HEK293 (cell line): ENCODE measurements around the gene ENHO.
A peak's percentile ranks its signal among the peaks of the same experiment; 100 is the strongest.

Source experiments
- CTCF ChIA-PET: fragments of 350-600 bp; formaldehyde crosslinking; extraction: SDS; loops from one replicate; lab custom pipeline; 2021; ENCODE audit warnings: antibody characterized with exemption; lab: Yijun Ruan, JAX
- POLR2A ChIA-PET: fragments of 300-600 bp; formaldehyde crosslinking; extraction: SDS; loops from one replicate; lab custom pipeline; 2020; ENCODE audit warnings: antibody characterized with exemption, inconsistent platforms; lab: Yijun Ruan, JAX
- H3K27ac ChIP-seq: fragments of 200-500 bp; sonication (Bioruptor generic); 2 replicates; pipeline ENCODE4 v1.5.1; 2014; ENCODE audit warnings: low read depth, low read length, control low read depth, inconsistent platforms; ENCODE audit errors: extremely low read depth
- H3K36me3 ChIP-seq, 2 experiments: fragments of 200-500 bp in 1 of 2; sonication (Bioruptor generic) in 1 of 2; 1 replicate in 1 of 2; 2 replicates in 1 of 2; pipeline ENCODE4 v1.5.1; 2014 to 2017; ENCODE audit warnings: inconsistent platforms in 2 of 2, low read length in 2 of 2; ENCODE audit not compliant: control insufficient read depth in 2 of 2, insufficient read depth in 1 of 2
- H3K4me1 ChIP-seq: fragments of 200-500 bp; sonication (Bioruptor generic); 2 replicates; pipeline ENCODE4 v1.5.1; 2014; ENCODE audit warnings: mild to moderate bottlenecking, low read length, inconsistent platforms; ENCODE audit not compliant: control insufficient read depth, insufficient read depth
- H3K4me3 ChIP-seq: 2 replicates; pipeline ENCODE4 v1.5.1; 2011; ENCODE audit warnings: low read depth, mild to moderate bottlenecking, control low read depth, low read length, moderate library complexity
- H3K9me3 ChIP-seq: fragments of 200-500 bp; sonication (Bioruptor generic); 2 replicates; pipeline ENCODE4 v1.5.1; 2014; ENCODE audit warnings: low read depth, low read length, inconsistent platforms; ENCODE audit not compliant: control insufficient read depth, insufficient read depth
- GLI2 ChIP-seq: fragments of 450-650 bp; formaldehyde crosslinking; IDR thresholded peaks from 2 replicates; pipeline ENCODE4; 2017; ENCODE audit warnings: missing biosample characterization, missing genetic modification characterization, low read depth, borderline replicate concordance
- GLIS1 ChIP-seq: fragments of 450-650 bp; formaldehyde crosslinking; IDR thresholded peaks from 2 replicates; pipeline ENCODE4 v1.5.1; 2016; ENCODE audit warnings: missing biosample characterization, missing genetic modification characterization
- KLF1 ChIP-seq: fragments of 450-650 bp; formaldehyde crosslinking; IDR thresholded peaks from 2 replicates; pipeline ENCODE4 v1.5.1; 2016; ENCODE audit warnings: missing biosample characterization, missing genetic modification characterization
- ZBTB1 ChIP-seq: fragments of 450-650 bp; formaldehyde crosslinking; IDR thresholded peaks from 2 replicates; pipeline ENCODE4 v1.5.1; 2016; ENCODE audit warnings: missing biosample characterization, missing genetic modification characterization
- ZBTB7A ChIP-seq: fragments of 450-650 bp; formaldehyde crosslinking; IDR thresholded peaks from 2 replicates; pipeline ENCODE4 v1.5.1; 2016; ENCODE audit warnings: low read depth, missing biosample characterization, missing genetic modification characterization
- ZFHX2 ChIP-seq: fragments of 450-650 bp; formaldehyde crosslinking; conservative IDR thresholded peaks from 2 replicates; pipeline ENCODE4 v1.5.1; 2016; ENCODE audit warnings: missing biosample characterization, missing genetic modification characterization
- ZNF114 ChIP-seq: fragments of 450-650 bp; formaldehyde crosslinking; IDR thresholded peaks from 2 replicates; pipeline ENCODE4 v1.5.0; 2017; ENCODE audit warnings: missing biosample characterization, missing genetic modification characterization
- ZNF133 ChIP-seq: fragments of 450-650 bp; formaldehyde crosslinking; IDR thresholded peaks from 2 replicates; pipeline ENCODE4 v1.5.1; 2016; ENCODE audit warnings: missing biosample characterization, missing genetic modification characterization
- ZNF155 ChIP-seq: fragments of 450-650 bp; formaldehyde crosslinking; IDR thresholded peaks from 2 replicates; pipeline ENCODE4 v1.5.1; 2016; ENCODE audit warnings: missing biosample characterization, missing genetic modification characterization
- ZNF16 ChIP-seq: fragments of 450-650 bp; formaldehyde crosslinking; IDR thresholded peaks from 2 replicates; pipeline ENCODE4 v1.5.1; 2016; ENCODE audit warnings: low read depth, missing biosample characterization, missing genetic modification characterization
- ZNF169 ChIP-seq: fragments of 450-650 bp; formaldehyde crosslinking; IDR thresholded peaks from 2 replicates; pipeline ENCODE4 v1.5.1; 2016; ENCODE audit warnings: missing biosample characterization, missing genetic modification characterization
- ZNF19 ChIP-seq: fragments of 450-650 bp; formaldehyde crosslinking; IDR thresholded peaks from 2 replicates; pipeline ENCODE4; 2016; ENCODE audit warnings: missing biosample characterization, missing genetic modification characterization, low read depth
- ZNF223 ChIP-seq: fragments of 450-650 bp; formaldehyde crosslinking; IDR thresholded peaks from 2 replicates; pipeline ENCODE4 v1.5.1; 2016; ENCODE audit warnings: missing biosample characterization, missing genetic modification characterization
- ZNF266 ChIP-seq: fragments of 450-650 bp; formaldehyde crosslinking; IDR thresholded peaks from 2 replicates; pipeline ENCODE4 v1.5.1; 2016; ENCODE audit warnings: missing biosample characterization, missing genetic modification characterization, low read depth
- ZNF335 ChIP-seq: fragments of 450-650 bp; formaldehyde crosslinking; conservative IDR thresholded peaks from 2 replicates; pipeline ENCODE4 v1.5.1; 2016; ENCODE audit warnings: missing biosample characterization, missing genetic modification characterization
- ZNF366 ChIP-seq: fragments of 450-650 bp; formaldehyde crosslinking; conservative IDR thresholded peaks from 2 replicates; pipeline ENCODE4 v1.5.1; 2016; ENCODE audit warnings: missing biosample characterization, missing genetic modification characterization
- ZNF404 ChIP-seq: fragments of 450-650 bp; formaldehyde crosslinking; IDR thresholded peaks from 2 replicates; pipeline ENCODE4 v1.5.1; 2017; ENCODE audit warnings: missing biosample characterization, missing genetic modification characterization
- ZNF501 ChIP-seq: fragments of 450-650 bp; formaldehyde crosslinking; IDR thresholded peaks from 2 replicates; pipeline ENCODE4 v1.5.1; 2016; ENCODE audit warnings: missing biosample characterization, missing genetic modification characterization
- ZNF600 ChIP-seq: fragments of 450-650 bp; formaldehyde crosslinking; IDR thresholded peaks from 2 replicates; pipeline ENCODE4 v1.5.1; 2016; ENCODE audit warnings: missing biosample characterization, missing genetic modification characterization
- TF ChIP-seq, protein P1 (sequence below): fragments of 450-650 bp; formaldehyde crosslinking; IDR thresholded peaks from 2 replicates; pipeline ENCODE4 v1.5.1; 2016; ENCODE audit warnings: missing biosample characterization, missing genetic modification characterization
- TF ChIP-seq, protein P2 (sequence below): fragments of 450-650 bp; IDR thresholded peaks from 2 replicates; pipeline ENCODE4 v1.5.1; 2018; ENCODE audit warnings: missing biosample characterization, missing genetic modification characterization
- TF ChIP-seq, protein P3 (sequence below): fragments of 450-650 bp; formaldehyde crosslinking; IDR thresholded peaks from 2 replicates; pipeline ENCODE4 v1.5.1; 2016; ENCODE audit warnings: missing biosample characterization, missing genetic modification characterization

Gene ENHO

DNA sequence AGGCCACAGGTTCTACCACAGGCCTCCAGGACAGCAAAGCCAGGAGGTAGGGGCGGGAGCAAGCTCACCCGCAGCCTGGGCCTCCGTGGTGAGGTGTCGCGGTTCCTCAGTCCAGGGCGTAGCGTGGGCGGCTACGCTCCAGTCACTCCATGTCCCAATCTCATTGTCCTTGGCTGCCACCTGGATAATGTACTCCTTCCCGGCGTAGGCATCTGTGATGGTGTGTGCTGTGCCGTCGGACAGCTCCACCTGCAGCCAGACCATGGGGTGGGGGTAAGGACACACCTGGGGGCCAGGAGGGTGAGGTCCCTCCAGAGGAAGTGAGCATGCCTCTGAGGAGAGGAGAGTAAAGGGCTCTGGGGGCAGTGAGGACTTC lies 29.8 kb upstream of the ENHO start:
- H3K27ac ChIP-seq = no peak overlapping the region
- ChIA-PET POLR2A (no interaction called here), CTCF (interaction anchor here (6.5 kb wide), 1 partner anchor 39 kb away, joined by 49 read pairs; no protein-coding TSS in a partner anchor)
- no peak overlapping the region for H3K4me3 ChIP-seq
- peaks cover 3% of the 10 kb centered on the region; the same call in 1 of the 2 replicates for H3K4me1 ChIP-seq
- H3K36me3 ChIP-seq = no peaks in the 10 kb centered on the region
- no peaks in the 10 kb centered on the region for H3K9me3 ChIP-seq
- 0 out of 2 replicates have a peak, but pooled peaks have one; percentile 28 for TF ChIP-seq ZFHX2 (tag by site-specific recombination)
- TF ChIP-seq ZNF155 (tag by site-specific recombination) = no peak
- TF ChIP-seq GLIS1 (tag by site-specific recombination) = peak; percentile 25; the same call in 1 of the 2 replicates

DNA sequence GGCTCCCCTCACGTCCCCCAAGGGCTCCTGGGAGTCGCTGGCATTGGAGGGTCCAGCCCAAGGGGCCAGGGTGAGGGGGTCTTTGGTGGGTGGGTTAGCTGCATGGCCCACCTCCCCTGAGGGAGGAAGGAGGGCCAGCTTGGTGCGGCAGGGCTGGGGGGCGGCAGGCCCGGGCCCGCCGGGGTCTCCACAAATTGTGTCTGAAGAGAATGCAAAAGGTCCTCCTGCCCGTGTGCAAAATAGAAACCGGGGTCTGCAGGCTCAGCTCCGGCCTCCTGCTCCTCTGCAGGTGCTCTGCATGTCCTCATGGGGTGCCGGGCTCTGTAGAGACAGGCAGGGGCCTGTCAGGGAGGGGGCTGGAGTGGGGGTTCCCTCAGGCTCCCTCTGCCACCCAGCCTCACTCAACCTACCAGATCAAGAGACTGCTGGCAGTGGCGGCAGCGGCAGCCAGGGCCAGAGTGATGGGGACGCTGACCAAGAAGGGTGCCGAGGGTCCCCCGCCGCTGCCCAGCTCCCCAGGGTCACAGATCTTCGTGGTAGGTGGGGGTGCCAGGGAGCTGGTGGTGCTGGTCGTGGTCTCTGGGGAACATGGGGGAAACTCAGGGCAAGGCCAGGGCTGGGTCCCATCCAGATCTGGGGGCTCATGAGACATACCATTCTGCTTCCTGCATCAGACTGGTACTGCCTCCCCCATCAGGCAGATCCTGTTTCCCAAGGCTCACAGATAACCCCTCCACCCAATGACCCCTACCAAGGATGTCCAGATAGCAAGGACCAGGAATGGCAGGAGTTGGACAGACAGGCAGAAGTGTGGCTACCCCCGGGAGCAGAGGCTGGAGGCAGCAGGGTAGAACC lies 29.2 kb upstream of the ENHO start:
- no peak for TF ChIP-seq ZNF133
- no peak for TF ChIP-seq ZNF114 (tag by site-specific recombination)
- TF ChIP-seq ZNF16 (tag by site-specific recombination) = no peak
- TF ChIP-seq ZNF19 (tag by site-specific recombination) = no peak
- TF ChIP-seq ZNF600 (tag by site-specific recombination) = no peak
- TF ChIP-seq, protein P1, sequence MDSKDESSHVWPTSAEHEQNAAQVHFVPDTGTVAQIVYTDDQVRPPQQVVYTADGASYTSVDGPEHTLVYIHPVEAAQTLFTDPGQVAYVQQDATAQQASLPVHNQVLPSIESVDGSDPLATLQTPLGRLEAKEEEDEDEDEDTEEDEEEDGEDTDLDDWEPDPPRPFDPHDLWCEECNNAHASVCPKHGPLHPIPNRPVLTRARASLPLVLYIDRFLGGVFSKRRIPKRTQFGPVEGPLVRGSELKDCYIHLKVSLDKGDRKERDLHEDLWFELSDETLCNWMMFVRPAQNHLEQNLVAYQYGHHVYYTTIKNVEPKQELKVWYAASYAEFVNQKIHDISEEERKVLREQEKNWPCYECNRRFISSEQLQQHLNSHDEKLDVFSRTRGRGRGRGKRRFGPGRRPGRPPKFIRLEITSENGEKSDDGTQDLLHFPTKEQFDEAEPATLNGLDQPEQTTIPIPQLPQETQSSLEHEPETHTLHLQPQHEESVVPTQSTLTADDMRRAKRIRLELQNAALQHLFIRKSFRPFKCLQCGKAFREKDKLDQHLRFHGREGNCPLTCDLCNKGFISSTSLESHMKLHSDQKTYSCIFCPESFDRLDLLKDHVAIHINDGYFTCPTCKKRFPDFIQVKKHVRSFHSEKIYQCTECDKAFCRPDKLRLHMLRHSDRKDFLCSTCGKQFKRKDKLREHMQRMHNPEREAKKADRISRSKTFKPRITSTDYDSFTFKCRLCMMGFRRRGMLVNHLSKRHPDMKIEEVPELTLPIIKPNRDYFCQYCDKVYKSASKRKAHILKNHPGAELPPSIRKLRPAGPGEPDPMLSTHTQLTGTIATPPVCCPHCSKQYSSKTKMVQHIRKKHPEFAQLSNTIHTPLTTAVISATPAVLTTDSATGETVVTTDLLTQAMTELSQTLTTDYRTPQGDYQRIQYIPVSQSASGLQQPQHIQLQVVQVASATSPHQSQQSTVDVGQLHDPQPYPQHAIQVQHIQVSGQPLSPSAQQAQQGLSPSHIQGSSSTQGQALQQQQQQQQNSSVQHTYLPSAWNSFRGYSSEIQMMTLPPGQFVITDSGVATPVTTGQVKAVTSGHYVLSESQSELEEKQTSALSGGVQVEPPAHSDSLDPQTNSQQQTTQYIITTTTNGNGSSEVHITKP (tag by site-specific recombination) = 0 out of 2 replicates have a peak, but pooled peaks have one; percentile 13
- no peak for TF ChIP-seq ZBTB7A (tag by site-specific recombination)
- TF ChIP-seq, all 188 proteins: peak for 1
- H3K27ac ChIP-seq = no peak overlapping the region
- no peaks in the 10 kb centered on the region for H3K9me3 ChIP-seq
- POLR2A ChIA-PET = no interaction called here
- peaks cover 3% of the 10 kb centered on the region; the same call in 1 of the 2 replicates for H3K4me1 ChIP-seq
- no peaks in the 10 kb centered on the region for H3K36me3 ChIP-seq
- no peak overlapping the region for H3K4me3 ChIP-seq
- CTCF ChIA-PET = interaction anchor here (0.6 to 7.3 kb wide), 5 partner anchors 8 to 53 kb away, joined by 3 to 101 read pairs (median 4); no protein-coding TSS in a partner anchor

DNA sequence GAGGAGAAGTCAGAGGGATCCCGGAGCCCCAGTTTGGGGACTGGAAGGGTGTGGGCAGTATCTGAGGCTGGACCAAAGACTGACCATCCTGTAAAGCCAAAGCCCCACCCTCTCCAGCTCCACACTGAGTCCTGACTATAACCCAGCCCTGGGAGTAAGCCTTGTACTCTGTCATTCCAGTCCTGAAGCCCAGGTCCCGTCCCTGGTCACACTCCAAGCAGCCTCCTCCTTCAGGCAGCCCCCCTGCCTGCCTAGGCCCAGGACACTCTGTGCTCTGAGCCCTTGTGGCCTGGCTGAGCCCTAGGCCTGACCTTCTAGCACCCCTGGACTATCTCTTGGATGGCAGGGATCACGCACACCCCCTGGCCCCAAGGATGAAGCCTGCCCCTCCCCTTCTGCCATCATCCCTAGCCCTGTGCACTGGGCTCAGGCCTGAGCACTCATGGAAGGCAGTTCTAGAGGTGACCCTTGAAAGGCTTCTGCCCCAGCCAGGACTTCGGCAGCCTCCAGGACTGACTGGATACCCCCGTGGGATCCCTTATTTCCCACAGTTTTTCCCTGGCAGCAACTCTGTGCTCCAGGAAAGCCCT lies 28.0 kb upstream of the ENHO start:
- Histone ChIP-seq H3K27ac (no peak overlapping the region), H3K4me3 (no peak overlapping the region), H3K4me1 (peaks cover 3% of the 10 kb centered on the region; the same call in 1 of the 2 replicates), H3K36me3 (no peaks in the 10 kb centered on the region), H3K9me3 (no peaks in the 10 kb centered on the region)
- ChIA-PET CTCF (interaction anchor here (0.5 to 7.3 kb wide), 7 partner anchors 8 to 1947 kb away, joined by 3 to 101 read pairs (median 3); no protein-coding TSS in a partner anchor), POLR2A (interaction anchor here (0.7 kb wide), 1 partner anchor 1159 kb away, joined by 3 read pairs; no protein-coding TSS in a partner anchor)
- TF ChIP-seq ZNF223 (tag by site-specific recombination) = no peak
- no peak for TF ChIP-seq KLF1 (tag by site-specific recombination)
- TF ChIP-seq, protein P2, sequence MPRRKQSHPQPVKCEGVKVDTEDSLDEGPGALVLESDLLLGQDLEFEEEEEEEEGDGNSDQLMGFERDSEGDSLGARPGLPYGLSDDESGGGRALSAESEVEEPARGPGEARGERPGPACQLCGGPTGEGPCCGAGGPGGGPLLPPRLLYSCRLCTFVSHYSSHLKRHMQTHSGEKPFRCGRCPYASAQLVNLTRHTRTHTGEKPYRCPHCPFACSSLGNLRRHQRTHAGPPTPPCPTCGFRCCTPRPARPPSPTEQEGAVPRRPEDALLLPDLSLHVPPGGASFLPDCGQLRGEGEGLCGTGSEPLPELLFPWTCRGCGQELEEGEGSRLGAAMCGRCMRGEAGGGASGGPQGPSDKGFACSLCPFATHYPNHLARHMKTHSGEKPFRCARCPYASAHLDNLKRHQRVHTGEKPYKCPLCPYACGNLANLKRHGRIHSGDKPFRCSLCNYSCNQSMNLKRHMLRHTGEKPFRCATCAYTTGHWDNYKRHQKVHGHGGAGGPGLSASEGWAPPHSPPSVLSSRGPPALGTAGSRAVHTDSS = no peak
- no peak for TF ChIP-seq GLI2
- no peak for TF ChIP-seq ZNF404 (tag by site-specific recombination)
- TF ChIP-seq ZNF335 = no peak
- TF ChIP-seq, protein P3, sequence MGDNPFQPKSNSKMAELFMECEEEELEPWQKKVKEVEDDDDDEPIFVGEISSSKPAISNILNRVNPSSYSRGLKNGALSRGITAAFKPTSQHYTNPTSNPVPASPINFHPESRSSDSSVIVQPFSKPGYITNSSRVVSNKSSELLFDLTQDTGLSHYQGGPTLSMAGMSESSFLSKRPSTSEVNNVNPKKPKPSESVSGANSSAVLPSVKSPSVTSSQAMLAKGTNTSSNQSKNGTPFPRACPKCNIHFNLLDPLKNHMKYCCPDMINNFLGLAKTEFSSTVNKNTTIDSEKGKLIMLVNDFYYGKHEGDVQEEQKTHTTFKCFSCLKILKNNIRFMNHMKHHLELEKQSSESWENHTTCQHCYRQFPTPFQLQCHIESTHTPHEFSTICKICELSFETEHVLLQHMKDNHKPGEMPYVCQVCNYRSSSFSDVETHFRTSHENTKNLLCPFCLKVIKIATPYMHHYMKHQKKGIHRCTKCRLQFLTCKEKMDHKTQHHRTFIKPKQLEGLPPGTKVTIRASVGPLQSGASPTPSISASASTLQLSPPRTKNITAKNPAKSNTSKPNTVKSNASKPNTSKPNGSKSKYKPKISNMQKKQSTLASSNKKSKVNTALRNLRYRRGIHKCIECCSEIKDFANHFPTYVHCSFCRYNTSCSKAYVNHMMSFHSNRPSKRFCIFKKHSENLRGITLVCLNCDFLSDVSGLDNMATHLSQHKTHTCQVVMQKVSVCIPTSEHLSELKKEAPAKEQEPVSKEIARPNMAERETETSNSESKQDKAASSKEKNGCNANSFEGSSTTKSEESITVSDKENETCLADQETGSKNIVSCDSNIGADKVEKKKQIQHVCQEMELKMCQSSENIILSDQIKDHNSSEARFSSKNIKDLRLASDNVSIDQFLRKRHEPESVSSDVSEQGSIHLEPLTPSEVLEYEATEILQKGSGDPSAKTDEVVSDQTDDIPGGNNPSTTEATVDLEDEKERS (tag by site-specific recombination) = no peak
- TF ChIP-seq ZNF169 = no peak
- TF ChIP-seq ZBTB1 = no peak
- TF ChIP-seq ZNF501 (tag by site-specific recombination) = no peak
- TF ChIP-seq ZNF366 (tag by site-specific recombination) = no peak
- TF ChIP-seq ZNF266 = no peak
